Brain microvascular endothelial cell (primary cell): ENCODE data around the gene SCUBE1.

Source experiments
- DNase-seq: peaks from one replicate; pipeline ENCODE4 v3.0.0-alpha.2; 2020
- H3K27ac ChIP-seq: fragments of 250-450 bp; sonication (Bioruptor Pico); 2 replicates; pipeline ENCODE4 v1.5.1; 2020; ENCODE audit warnings: mild to moderate bottlenecking, moderate library complexity
- H3K27me3 ChIP-seq: fragments of 250-450 bp; sonication (Bioruptor Pico); replicated peaks from 2 replicates; pipeline ENCODE4 v1.5.1; 2020; ENCODE audit warnings: mild to moderate bottlenecking
- H3K36me3 ChIP-seq: fragments of 250-450 bp; sonication (Bioruptor Pico); replicated peaks from 2 replicates; pipeline ENCODE4 v1.5.1; 2020; ENCODE audit warnings: mild to moderate bottlenecking
- H3K4me3 ChIP-seq: 2 replicates; pipeline ENCODE4 v1.5.1; 2011; ENCODE audit warnings: low read depth, mild to moderate bottlenecking, control low read depth, low read length, moderate library complexity
- CTCF ChIP-seq: IDR thresholded peaks from 2 replicates; pipeline ENCODE4 v1.5.1; 2011; ENCODE audit warnings: low read depth, mild to moderate bottlenecking, moderate library complexity, low read length, control low read depth, inconsistent platforms; ENCODE audit errors: missing control alignments
- in situ Hi-C: cut with HindIII; loops from 2 replicates; pipeline ENCODE4 v1.10.0; 2017; ENCODE audit warnings: low sequenced_read_pairs, low pct_ligation_motif_present

Gene SCUBE1

GRCh38 chr22:43226377-43227238 is 116.6 kb downstream of the SCUBE1 start:
- peaks cover 2% of the 10 kb centered on the region for H3K27me3 ChIP-seq
- no peak overlapping the region for H3K27ac ChIP-seq
- peak; percentile 46 for TF ChIP-seq CTCF
- peak; percentile 9 for DNase-seq
- in situ Hi-C loops, result no loop called here
- no peaks in the 10 kb centered on the region for H3K36me3 ChIP-seq
- no peak overlapping the region for H3K4me3 ChIP-seq

GRCh38 chr22:43225609-43226008 is 117.6 kb downstream of the SCUBE1 start:
- TF ChIP-seq CTCF, result no peak
- no peaks in the 10 kb centered on the region for H3K27me3 ChIP-seq
- no peaks in the 10 kb centered on the region for H3K36me3 ChIP-seq
- no peak overlapping the region for H3K4me3 ChIP-seq
- H3K27ac ChIP-seq, result no peak overlapping the region
- DNase-seq, result no peak
- in situ Hi-C loops, result no loop called here

GRCh38 chr22:43222987-43223386 is 120.2 kb downstream of the SCUBE1 start:
- no peaks in the 10 kb centered on the region for H3K36me3 ChIP-seq
- H3K27ac ChIP-seq, result no peak overlapping the region
- no peak for DNase-seq
- in situ Hi-C loops, result no loop called here
- H3K27me3 ChIP-seq, result no peaks in the 10 kb centered on the region
- no peak overlapping the region for H3K4me3 ChIP-seq
- no peak for TF ChIP-seq CTCF

GRCh38 chr22:43222262-43222661 is 120.9 kb downstream of the SCUBE1 start:
- no peak for DNase-seq
- Histone ChIP-seq H3K36me3 (no peaks in the 10 kb centered on the region), H3K27ac (no peak overlapping the region), H3K27me3 (no peaks in the 10 kb centered on the region), H3K4me3 (no peak overlapping the region)
- no peak for TF ChIP-seq CTCF
- in situ Hi-C loops, result no loop called here

GRCh38 chr22:43220625-43221380 is 122.4 kb downstream of the SCUBE1 start:
- no peak overlapping the region for H3K4me3 ChIP-seq
- no peaks in the 10 kb centered on the region for H3K27me3 ChIP-seq
- in situ Hi-C loops, result no loop called here
- TF ChIP-seq CTCF, result no peak
- H3K27ac ChIP-seq, result no peak overlapping the region
- no peaks in the 10 kb centered on the region for H3K36me3 ChIP-seq
- DNase-seq, result no peak
